Measurements from ENCODE around the gene RASSF8.

Gene RASSF8

DNA sequence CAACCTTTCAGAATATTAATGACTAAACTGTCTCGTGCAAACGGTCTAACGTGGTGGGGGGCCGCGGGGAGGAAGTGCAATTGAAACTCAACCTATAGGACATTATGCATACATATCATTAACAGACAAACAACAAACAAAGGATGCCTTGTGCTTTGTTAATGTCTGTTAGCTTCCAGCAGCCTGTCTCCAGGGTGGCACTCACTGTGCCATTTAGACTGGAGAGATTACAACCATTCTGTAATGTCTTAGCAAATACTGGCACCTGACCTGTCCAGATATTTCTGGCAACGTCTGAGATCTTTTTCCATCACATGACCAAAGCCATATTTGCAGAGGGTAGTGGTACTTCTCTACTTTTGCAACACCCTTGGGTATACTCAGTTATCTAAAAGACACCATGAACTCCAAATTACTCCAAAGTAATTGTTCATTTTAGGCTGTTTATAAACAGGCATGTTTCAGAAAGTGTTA lies 154.7 kb downstream of the RASSF8 start:
- Histone ChIP-seq H2AFZ (ENCODE audit: low read depth, low read length) (peak overlapping the region; percentile 65; the same call in 1 of the 2 replicates), H3K9me3 (ENCODE audit: insufficient read depth, low read length) (no peaks in the 10 kb centered on the region), H3K9ac (ENCODE audit: low read length) (peak overlapping the region; percentile 82), H3K4me1 (ENCODE audit: low read length) (peaks cover 39% of the 10 kb centered on the region), H3K79me2 (ENCODE audit: low read length) (no peaks in the 10 kb centered on the region), H3K27me3 (ENCODE audit: low read depth, low read length) (peaks cover 9% of the 10 kb centered on the region), H3K4me2 (ENCODE audit: low read length) (peak overlapping the region; percentile 83), H3K4me3 (ENCODE audit: low read length) (peak overlapping the region; percentile 80), H3K36me3 (replicated peaks; ENCODE audit: low read depth, low read length) (no peaks in the 10 kb centered on the region), H4K20me1 (ENCODE audit: insufficient read depth, low read length) (no peaks in the 10 kb centered on the region), H3K27ac (ENCODE audit: low read length) (peak overlapping the region; percentile 80)
- TF ChIP-seq EZH2phosphoT487 (IDR thresholded peaks at IDR 0.05; ENCODE audit: low read depth), result no peak
- TF ChIP-seq, protein P1, sequence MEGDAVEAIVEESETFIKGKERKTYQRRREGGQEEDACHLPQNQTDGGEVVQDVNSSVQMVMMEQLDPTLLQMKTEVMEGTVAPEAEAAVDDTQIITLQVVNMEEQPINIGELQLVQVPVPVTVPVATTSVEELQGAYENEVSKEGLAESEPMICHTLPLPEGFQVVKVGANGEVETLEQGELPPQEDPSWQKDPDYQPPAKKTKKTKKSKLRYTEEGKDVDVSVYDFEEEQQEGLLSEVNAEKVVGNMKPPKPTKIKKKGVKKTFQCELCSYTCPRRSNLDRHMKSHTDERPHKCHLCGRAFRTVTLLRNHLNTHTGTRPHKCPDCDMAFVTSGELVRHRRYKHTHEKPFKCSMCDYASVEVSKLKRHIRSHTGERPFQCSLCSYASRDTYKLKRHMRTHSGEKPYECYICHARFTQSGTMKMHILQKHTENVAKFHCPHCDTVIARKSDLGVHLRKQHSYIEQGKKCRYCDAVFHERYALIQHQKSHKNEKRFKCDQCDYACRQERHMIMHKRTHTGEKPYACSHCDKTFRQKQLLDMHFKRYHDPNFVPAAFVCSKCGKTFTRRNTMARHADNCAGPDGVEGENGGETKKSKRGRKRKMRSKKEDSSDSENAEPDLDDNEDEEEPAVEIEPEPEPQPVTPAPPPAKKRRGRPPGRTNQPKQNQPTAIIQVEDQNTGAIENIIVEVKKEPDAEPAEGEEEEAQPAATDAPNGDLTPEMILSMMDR (IDR thresholded peaks at IDR 0.05; ENCODE audit: low read depth, low read length), result no peak

DNA sequence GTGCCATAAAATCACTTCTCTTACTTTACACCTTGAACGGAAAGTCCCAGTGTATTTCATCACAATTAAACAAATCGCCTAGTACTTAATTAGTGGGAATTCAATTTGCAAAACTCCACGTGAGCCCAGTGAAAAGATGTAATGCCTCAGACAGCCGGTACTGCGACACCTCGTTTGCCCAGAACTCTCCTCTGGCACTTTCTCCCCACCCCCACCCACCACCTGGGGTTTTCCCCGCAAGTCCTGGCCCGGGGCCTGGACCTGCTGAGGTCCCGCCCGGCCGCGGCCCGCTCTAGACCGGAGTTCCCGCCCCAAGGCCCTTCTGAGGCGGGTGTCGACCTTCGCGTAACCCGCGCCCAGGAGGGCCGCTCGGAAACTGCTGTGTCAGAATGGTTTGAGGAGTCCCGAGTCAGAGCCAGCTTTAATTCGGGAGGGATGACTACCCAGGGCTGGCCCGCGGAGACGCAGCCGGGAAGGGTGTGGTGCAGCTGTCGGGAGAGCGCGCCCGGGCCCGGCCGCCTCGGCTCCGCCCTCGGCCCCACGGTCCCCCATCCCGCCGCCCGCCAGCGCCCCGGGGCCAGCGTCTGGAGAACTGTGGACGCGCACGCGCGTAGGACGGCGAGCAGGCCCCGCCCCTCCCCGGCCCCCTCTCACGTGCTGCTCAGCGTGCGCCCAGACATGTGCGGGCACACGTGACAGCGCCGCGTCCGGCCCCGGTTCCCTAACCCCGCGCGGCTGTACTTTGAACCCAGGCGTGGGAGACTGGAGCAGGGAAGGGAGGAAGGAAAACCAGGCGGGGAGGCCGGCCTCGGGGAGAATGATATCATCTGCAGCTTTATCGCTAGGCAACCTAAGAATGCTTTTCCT lies 155.6 kb downstream of the RASSF8 start:
- H3K4me1 ChIP-seq (ENCODE audit: low read length), result peaks cover 46% of the 10 kb centered on the region

DNA sequence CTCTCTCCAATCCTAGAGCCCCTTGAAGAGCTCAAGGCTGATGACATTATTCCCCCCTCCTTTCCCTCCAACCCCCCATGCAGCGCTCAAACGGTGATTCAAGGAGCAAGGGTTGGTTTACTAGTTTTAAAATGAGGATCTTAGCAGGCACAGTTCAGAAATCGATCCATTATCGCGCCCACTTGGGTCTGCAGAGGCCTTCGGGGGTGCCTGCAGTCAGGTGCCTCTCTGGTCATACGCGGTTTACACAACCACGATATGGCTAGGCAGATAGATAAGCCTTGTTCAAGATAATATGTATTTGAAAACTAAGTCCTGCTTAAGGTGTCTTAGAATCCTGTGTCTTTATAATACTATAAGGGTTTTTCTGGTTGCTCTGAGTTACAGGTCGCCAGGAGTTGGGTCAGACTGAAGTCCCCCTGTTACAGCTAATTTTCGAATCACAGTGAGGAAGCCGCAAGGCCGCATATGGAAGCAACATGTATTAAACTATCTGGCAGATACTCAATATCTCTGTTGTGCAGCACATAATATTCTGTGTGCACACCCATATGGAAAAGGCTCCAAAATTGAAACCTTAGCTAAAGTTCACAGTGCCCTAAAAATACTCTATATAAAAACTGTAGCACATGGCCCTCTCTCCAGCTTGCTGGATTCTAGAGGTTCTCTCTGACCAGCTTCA lies 156.4 kb downstream of the RASSF8 start:
- Histone ChIP-seq H4K20me1 (ENCODE audit: insufficient read depth, low read length) (no peaks in the 10 kb centered on the region), H3K9ac (ENCODE audit: low read length) (peak overlapping the region; percentile 82; the same call in 1 of the 2 replicates), H3K4me2 (ENCODE audit: low read length) (peak overlapping the region; percentile 83), H3K27ac (ENCODE audit: low read length) (no peak overlapping the region), H3K9me3 (ENCODE audit: insufficient read depth, low read length) (no peaks in the 10 kb centered on the region), H3K79me2 (ENCODE audit: low read length) (no peaks in the 10 kb centered on the region), H2AFZ (ENCODE audit: low read depth, low read length) (peak overlapping the region; percentile 73; the same call in 1 of the 2 replicates), H3K4me3 (ENCODE audit: low read length) (peak overlapping the region; percentile 80), H3K27me3 (ENCODE audit: low read depth, low read length) (peaks cover 10% of the 10 kb centered on the region), H3K4me1 (ENCODE audit: low read length) (peaks cover 54% of the 10 kb centered on the region), H3K36me3 (replicated peaks; ENCODE audit: low read depth, low read length) (no peaks in the 10 kb centered on the region)
- no peak for TF ChIP-seq EZH2phosphoT487 (IDR thresholded peaks at IDR 0.05; ENCODE audit: low read depth)
- TF ChIP-seq, protein P1 (IDR thresholded peaks at IDR 0.05; ENCODE audit: low read depth, low read length), result no peak

More for the DNA sequence above, 155.6 kb downstream of the RASSF8 start:
- Histone ChIP-seq H3K36me3 (replicated peaks; ENCODE audit: low read depth, low read length) (no peaks in the 10 kb centered on the region), H3K9ac (ENCODE audit: low read length) (peak overlapping the region; percentile 82), H3K27me3 (ENCODE audit: low read depth, low read length) (peaks cover 9% of the 10 kb centered on the region), H3K4me3 (ENCODE audit: low read length) (peak overlapping the region; percentile 80), H3K9me3 (ENCODE audit: insufficient read depth, low read length) (no peaks in the 10 kb centered on the region), H2AFZ (ENCODE audit: low read depth, low read length) (peak overlapping the region; percentile 73; the same call in 1 of the 2 replicates), H4K20me1 (ENCODE audit: insufficient read depth, low read length) (no peaks in the 10 kb centered on the region), H3K4me2 (ENCODE audit: low read length) (peak overlapping the region; percentile 83), H3K27ac (ENCODE audit: low read length) (peak overlapping the region; percentile 80), H3K79me2 (ENCODE audit: low read length) (no peaks in the 10 kb centered on the region)
- TF ChIP-seq EZH2phosphoT487 (IDR thresholded peaks at IDR 0.05; ENCODE audit: low read depth), result no peak
- TF ChIP-seq, protein P1 (IDR thresholded peaks at IDR 0.05; ENCODE audit: low read depth, low read length), result peak; percentile 18; the same call in 1 of the 2 replicates
